ENCODE data around the gene DGKK. TPM values are rescaled to one million over a fixed set of nuclear protein-coding genes. Genes with fewer than 3 reads are reported as not detected.
A peak's percentile ranks its signal among the peaks of the same experiment; 100 is the strongest.

Gene DGKK
- total RNA-seq, 2 experiments from 2014 or later, result not detected

DNA sequence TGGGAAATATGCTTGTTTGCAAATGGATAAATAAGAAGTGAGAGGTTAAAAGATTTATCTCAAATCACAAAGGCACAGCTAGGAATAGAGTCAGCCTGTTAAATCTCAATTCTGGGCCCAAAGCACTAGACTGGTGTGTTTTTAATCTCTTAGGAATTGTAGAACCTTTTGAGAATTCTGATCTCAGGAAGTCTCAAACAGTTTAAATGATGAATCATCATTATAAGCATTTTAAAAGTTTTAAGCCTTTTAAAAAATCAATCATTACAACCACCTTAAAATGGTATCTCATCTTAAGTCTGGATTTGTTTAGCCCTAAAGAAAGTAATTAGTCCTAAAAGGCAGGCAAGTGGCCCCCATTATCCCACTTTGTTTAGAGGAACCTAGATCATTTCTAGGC is 17.8 kb downstream of the DGKK start:
- CTCF ChIA-PET, result no interaction called here

GRCh38 chrX:50450324-50450723 is 20.3 kb downstream of the DGKK start:
- Mint-ChIP-seq H3K36me3 (ENCODE audit: low read depth) (no peaks in the 10 kb centered on the region), H3K4me1 (no peaks in the 10 kb centered on the region), H3K9me3 (no peaks in the 10 kb centered on the region), H3K4me3 (no peak overlapping the region), H3K27me3 (peaks cover 4% of the 10 kb centered on the region), H3K27ac (no peak overlapping the region)
- POLR2A ChIA-PET, result no interaction called here
- CTCF ChIA-PET, result interaction anchor here (1.5 kb wide), 1 partner anchor 12 kb away, joined by 4 read pairs; no protein-coding TSS in a partner anchor
- no peak for DNase-seq

More for the DNA sequence above, 17.8 kb downstream of the DGKK start:
- Mint-ChIP-seq H3K4me3 (no peak overlapping the region), H3K27me3 (peaks cover 2% of the 10 kb centered on the region), H3K9me3 (no peaks in the 10 kb centered on the region), H3K27ac (no peak overlapping the region), H3K36me3 (ENCODE audit: low read depth) (no peaks in the 10 kb centered on the region), H3K4me1 (no peaks in the 10 kb centered on the region)
- POLR2A ChIA-PET, result no interaction called here
- DNase-seq, result no peak

GRCh38 chrX:50448565-50448964 is 22.1 kb downstream of the DGKK start:
- no peak overlapping the region for H3K4me3 Mint-ChIP-seq
- no peaks in the 10 kb centered on the region for H3K9me3 Mint-ChIP-seq
- H3K27ac Mint-ChIP-seq, result no peak overlapping the region
- CTCF ChIA-PET, result interaction anchor here (0.5 to 1.6 kb wide), 3 partner anchors 10 to 17 kb away, joined by 3 to 4 read pairs (median 3); no protein-coding TSS in a partner anchor
- no peaks in the 10 kb centered on the region for H3K4me1 Mint-ChIP-seq
- DNase-seq, result peak; percentile 13
- POLR2A ChIA-PET, result no interaction called here
- H3K27me3 Mint-ChIP-seq, result peaks cover 6% of the 10 kb centered on the region
- no peaks in the 10 kb centered on the region for H3K36me3 Mint-ChIP-seq (ENCODE audit: low read depth)

DNA sequence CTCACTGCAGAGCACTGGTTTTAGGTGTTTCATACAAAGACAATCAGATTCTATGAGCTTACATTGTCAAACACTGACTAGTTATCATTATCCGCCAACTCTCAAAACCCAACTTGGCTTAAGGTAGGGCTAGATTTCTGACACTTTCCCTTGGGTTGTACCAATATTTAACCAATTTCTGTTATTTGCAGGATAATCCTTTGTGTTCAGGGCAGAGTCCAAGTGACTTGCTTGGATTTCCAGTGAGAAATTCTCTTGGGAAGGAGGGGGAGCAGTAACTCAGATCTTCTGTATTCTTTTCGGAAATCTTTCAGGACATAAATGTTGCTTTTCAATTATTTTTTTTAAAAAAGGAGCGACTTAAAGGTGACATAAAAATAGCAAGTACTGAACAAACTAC is 23.1 kb downstream of the DGKK start:
- H3K36me3 Mint-ChIP-seq (ENCODE audit: low read depth), result no peaks in the 10 kb centered on the region

DNA sequence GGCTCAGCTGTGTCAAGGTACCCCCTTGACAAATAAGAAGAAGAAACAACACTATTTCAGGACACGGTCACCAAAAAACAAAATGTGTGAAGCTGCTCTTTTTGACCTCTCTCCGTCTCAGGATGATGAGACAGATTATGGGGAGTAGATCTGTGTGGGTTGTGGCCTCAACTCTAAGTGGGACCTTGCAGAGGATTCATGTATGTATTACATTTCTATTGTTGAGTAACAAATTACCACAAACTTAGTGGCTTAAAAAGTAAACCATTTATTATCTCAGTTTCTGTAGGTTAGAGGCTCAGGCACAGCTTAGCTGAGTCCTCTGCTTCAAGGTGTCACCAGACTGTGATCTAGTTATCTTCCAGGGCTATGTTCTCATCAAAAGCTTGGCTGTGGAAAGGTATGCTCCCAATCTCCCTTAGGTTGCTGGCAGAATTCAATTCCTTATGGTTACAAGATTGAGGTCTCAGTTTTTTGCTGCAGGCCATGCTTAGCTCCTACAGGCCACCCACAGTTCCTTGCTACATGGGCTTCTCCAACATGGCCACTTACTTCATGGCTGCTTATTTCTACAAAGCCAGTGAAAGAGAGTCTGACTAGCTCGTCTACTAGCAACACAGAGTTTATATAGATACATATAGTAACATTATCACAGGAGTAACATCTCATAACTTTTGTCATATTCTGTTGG is 28.1 kb downstream of the DGKK start:
- Mint-ChIP-seq H3K36me3 (ENCODE audit: low read depth) (no peaks in the 10 kb centered on the region), H3K27ac (no peak overlapping the region), H3K4me3 (no peak overlapping the region), H3K9me3 (no peaks in the 10 kb centered on the region), H3K4me1 (peaks cover 2% of the 10 kb centered on the region), H3K27me3 (peaks cover 8% of the 10 kb centered on the region)
- DNase-seq, result no peak
- ChIA-PET CTCF (interaction anchor here (0.8 kb wide), 1 partner anchor 28 kb away, joined by 3 read pairs; no protein-coding TSS in a partner anchor), POLR2A (interaction anchor here (0.6 kb wide), 1 partner anchor 286 kb away, joined by 6 read pairs; no protein-coding TSS in a partner anchor)

More for the DNA sequence above, 23.1 kb downstream of the DGKK start:
- no peak for DNase-seq
- ChIA-PET POLR2A (no interaction called here), CTCF (no interaction called here)
- Mint-ChIP-seq H3K27ac (no peak overlapping the region), H3K27me3 (peaks cover 6% of the 10 kb centered on the region), H3K9me3 (no peaks in the 10 kb centered on the region), H3K4me3 (no peak overlapping the region), H3K4me1 (no peaks in the 10 kb centered on the region)

- CTCF ChIA-PET, result no interaction called here
- Mint-ChIP-seq H3K27me3 (peaks cover 6% of the 10 kb centered on the region), H3K4me1 (peaks cover 2% of the 10 kb centered on the region), H3K9me3 (no peaks in the 10 kb centered on the region), H3K4me3 (no peak overlapping the region), H3K36me3 (ENCODE audit: low read depth) (no peaks in the 10 kb centered on the region), H3K27ac (no peak overlapping the region)
- POLR2A ChIA-PET, result no interaction called here
- DNase-seq, result no peak
These were observed 33.8 kb downstream of the DGKK start for GRCh38 chrX:50436797-50437196.

DNA sequence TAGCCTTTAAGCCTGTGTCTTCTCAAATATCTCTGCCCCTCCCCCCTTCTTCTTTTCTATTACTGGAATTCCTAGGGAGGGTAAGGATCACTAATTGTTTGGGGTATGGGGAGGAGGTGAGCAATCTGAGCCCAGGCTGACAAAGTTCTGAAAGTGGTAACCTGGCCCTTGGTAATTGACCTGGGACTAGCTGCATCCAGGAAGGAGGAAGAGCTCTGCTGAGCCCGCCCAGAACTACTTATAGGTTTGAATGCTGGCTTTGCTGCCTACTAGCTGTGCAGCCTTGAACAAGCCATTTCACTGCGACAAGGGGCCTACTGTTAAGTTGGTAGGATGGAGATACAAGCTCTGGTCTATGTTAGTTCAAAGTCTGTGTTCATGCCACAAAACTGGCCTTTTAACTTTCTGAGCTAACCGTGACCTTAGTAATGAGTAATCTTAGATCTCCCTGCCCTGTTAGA is 37.8 kb downstream of the DGKK start:
- POLR2A ChIA-PET, result no interaction called here
- no peak overlapping the region for H3K27ac Mint-ChIP-seq
- peaks cover 6% of the 10 kb centered on the region for H3K27me3 Mint-ChIP-seq
- no peaks in the 10 kb centered on the region for H3K9me3 Mint-ChIP-seq
- H3K36me3 Mint-ChIP-seq (ENCODE audit: low read depth), result no peaks in the 10 kb centered on the region
- H3K4me1 Mint-ChIP-seq, result peaks cover 1% of the 10 kb centered on the region
- CTCF ChIA-PET, result no interaction called here
- no peak overlapping the region for H3K4me3 Mint-ChIP-seq
- no peak for DNase-seq

- H3K9me3 Mint-ChIP-seq, result no peaks in the 10 kb centered on the region
- no peak overlapping the region for H3K27ac Mint-ChIP-seq
- peaks cover 1% of the 10 kb centered on the region for H3K27me3 Mint-ChIP-seq
- H3K4me1 Mint-ChIP-seq, result no peaks in the 10 kb centered on the region
- POLR2A ChIA-PET, result no interaction called here
- DNase-seq, result no peak
- H3K4me3 Mint-ChIP-seq, result no peak overlapping the region
- no peaks in the 10 kb centered on the region for H3K36me3 Mint-ChIP-seq (ENCODE audit: low read depth)
- CTCF ChIA-PET, result interaction anchor here (0.6 kb wide), 1 partner anchor 1052 kb away, joined by 3 read pairs; no protein-coding TSS in a partner anchor
These were observed 39.0 kb downstream of the DGKK start for GRCh38 chrX:50431623-50432022.

- POLR2A ChIA-PET, result no interaction called here
- DNase-seq, result no peak
- CTCF ChIA-PET, result interaction anchor here (0.6 kb wide), 1 partner anchor 1053 kb away, joined by 3 read pairs; no protein-coding TSS in a partner anchor
- Mint-ChIP-seq H3K4me1 (no peaks in the 10 kb centered on the region), H3K36me3 (ENCODE audit: low read depth) (no peaks in the 10 kb centered on the region), H3K27me3 (peaks cover 1% of the 10 kb centered on the region), H3K4me3 (no peak overlapping the region), H3K27ac (no peak overlapping the region), H3K9me3 (no peaks in the 10 kb centered on the region)
These were observed 39.6 kb downstream of the DGKK start for GRCh38 chrX:50430917-50431575.

GRCh38 chrX:50428174-50428573 is 42.5 kb downstream of the DGKK start:
- Mint-ChIP-seq H3K4me3 (no peak overlapping the region), H3K4me1 (no peaks in the 10 kb centered on the region), H3K36me3 (ENCODE audit: low read depth) (no peaks in the 10 kb centered on the region), H3K27me3 (peaks cover 1% of the 10 kb centered on the region), H3K27ac (no peak overlapping the region), H3K9me3 (no peaks in the 10 kb centered on the region)
- no peak for DNase-seq
- ChIA-PET CTCF (no interaction called here), POLR2A (no interaction called here)

DNA sequence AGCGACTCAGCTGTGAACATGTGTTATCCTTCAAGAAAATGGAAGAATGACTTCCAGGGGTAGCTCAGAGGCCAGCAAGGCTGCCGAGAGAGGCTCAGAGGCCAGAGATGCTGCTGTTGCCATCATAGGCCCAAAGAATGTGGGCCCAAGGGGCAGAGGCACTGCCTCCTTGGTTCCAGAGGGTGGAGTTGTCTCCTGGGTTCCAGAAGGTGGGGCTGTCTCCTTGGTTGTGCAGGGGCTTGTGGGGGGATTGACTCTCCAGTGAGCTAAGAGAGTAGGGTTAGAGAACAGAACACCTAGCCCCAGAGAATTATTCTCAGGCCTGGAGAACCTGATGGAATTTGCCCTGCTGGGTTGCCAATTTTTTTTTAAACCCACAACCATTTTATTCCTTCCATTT is 62.6 kb downstream of the DGKK start:
- no peak for DNase-seq
- H3K27me3 Mint-ChIP-seq, result peaks cover 4% of the 10 kb centered on the region
- H3K36me3 Mint-ChIP-seq (ENCODE audit: low read depth), result no peaks in the 10 kb centered on the region
- H3K4me1 Mint-ChIP-seq, result no peaks in the 10 kb centered on the region
- H3K9me3 Mint-ChIP-seq, result no peaks in the 10 kb centered on the region
- no peak overlapping the region for H3K4me3 Mint-ChIP-seq
- no peak overlapping the region for H3K27ac Mint-ChIP-seq
- CTCF ChIA-PET, result no interaction called here
- POLR2A ChIA-PET, result no interaction called here

DNA sequence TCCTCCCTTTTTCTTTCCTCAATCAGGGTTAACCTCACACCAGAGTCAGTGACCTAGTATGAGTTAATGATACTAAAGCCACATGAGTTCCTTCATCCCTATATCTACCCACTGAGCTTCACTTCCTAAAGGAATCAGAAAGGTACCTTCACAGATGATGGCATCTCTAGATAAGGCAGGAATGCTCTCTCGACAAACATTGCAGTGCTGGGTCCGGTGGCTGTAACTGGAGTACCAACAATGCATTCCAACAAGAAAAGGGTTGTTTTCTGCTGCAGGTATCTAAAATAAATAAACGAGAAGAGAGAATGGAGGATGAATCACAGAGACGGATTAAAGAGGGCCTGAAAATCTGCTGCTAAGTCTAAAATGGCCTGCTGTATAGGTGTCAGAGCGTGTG is 66.7 kb downstream of the DGKK start:
- H3K9me3 Mint-ChIP-seq, result no peaks in the 10 kb centered on the region
- H3K4me1 Mint-ChIP-seq, result no peaks in the 10 kb centered on the region
- H3K4me3 Mint-ChIP-seq, result no peak overlapping the region
- no peak overlapping the region for H3K27ac Mint-ChIP-seq
- DNase-seq, result no peak
- ChIA-PET CTCF (no interaction called here), POLR2A (no interaction called here)
- H3K36me3 Mint-ChIP-seq (ENCODE audit: low read depth), result no peaks in the 10 kb centered on the region
- peaks cover 2% of the 10 kb centered on the region for H3K27me3 Mint-ChIP-seq

GRCh38 chrX:50402886-50403285 is 67.7 kb downstream of the DGKK start:
- Mint-ChIP-seq H3K4me1 (no peaks in the 10 kb centered on the region), H3K4me3 (no peak overlapping the region), H3K27ac (no peak overlapping the region), H3K9me3 (no peaks in the 10 kb centered on the region), H3K27me3 (peaks cover 2% of the 10 kb centered on the region), H3K36me3 (ENCODE audit: low read depth) (no peaks in the 10 kb centered on the region)
- DNase-seq, result no peak
- POLR2A ChIA-PET, result no interaction called here
- CTCF ChIA-PET, result no interaction called here
